HEK293T (cell line): ENCODE data around the gene EFR3B.
A peak's percentile ranks its signal among the peaks of the same experiment; 100 is the strongest.
"Not testable (repeated sequence)": the region's sequence is repeated elsewhere in the genome, so short reads cannot be mapped to it uniquely, and the experiment has no call there.

Experiments used
- CTCF ChIA-PET: fragments of 350-600 bp; formaldehyde crosslinking; extraction: SDS; loops from one replicate; lab custom pipeline; 2021; ENCODE audit warnings: antibody characterized with exemption, inconsistent platforms; lab: Yijun Ruan, JAX
- POLR2A ChIA-PET: fragments of 350-600 bp; formaldehyde crosslinking; extraction: SDS; loops from one replicate; lab custom pipeline; 2020; ENCODE audit warnings: antibody characterized with exemption, inconsistent platforms; lab: Yijun Ruan, JAX
- DNase-seq: peaks from one replicate; pipeline ENCODE4 v3.0.0; 2012; ENCODE audit warnings: mixed read lengths; ENCODE audit errors: extremely low spot score
- ARNT ChIP-seq: fragments of 450-650 bp; IDR thresholded peaks from 2 replicates; pipeline ENCODE4 v1.6.1; 2017; ENCODE audit warnings: mild to moderate bottlenecking
- BHLHE40 ChIP-seq: fragments of 450-650 bp; IDR thresholded peaks from 2 replicates; pipeline ENCODE4 v1.6.1; 2016; ENCODE audit warnings: mild to moderate bottlenecking, moderate library complexity, borderline replicate concordance
- CTBP1 ChIP-seq: fragments of 450-650 bp; IDR thresholded peaks from 2 replicates; pipeline ENCODE4 v1.6.1; 2016; ENCODE audit warnings: borderline replicate concordance
- ELF4 ChIP-seq: fragments of 450-650 bp; IDR thresholded peaks from 2 replicates; pipeline ENCODE4 v1.6.1; 2017; ENCODE audit warnings: antibody characterized with exemption
- FOXA1 ChIP-seq: fragments of 450-650 bp; IDR thresholded peaks from 2 replicates; pipeline ENCODE4 v1.6.1; 2016; ENCODE audit warnings: mild to moderate bottlenecking
- FOXK2 ChIP-seq: fragments of 450-650 bp; IDR thresholded peaks from 2 replicates; pipeline ENCODE4 v1.6.1; 2016; ENCODE audit warnings: mild to moderate bottlenecking
- FOXM1 ChIP-seq: fragments of 450-650 bp; IDR thresholded peaks from 2 replicates; pipeline ENCODE4 v1.6.1; 2017; ENCODE audit warnings: mild to moderate bottlenecking, borderline replicate concordance
- HDGF ChIP-seq: fragments of 450-650 bp; IDR thresholded peaks from 2 replicates; pipeline ENCODE4 v1.6.1; 2017; ENCODE audit warnings: antibody characterized with exemption, borderline replicate concordance
- L3MBTL2 ChIP-seq: fragments of 450-650 bp; conservative IDR thresholded peaks from 2 replicates; pipeline ENCODE4 v1.6.1; 2016; ENCODE audit warnings: mild to moderate bottlenecking
- LEF1 ChIP-seq: fragments of 450-650 bp; IDR thresholded peaks from 2 replicates; pipeline ENCODE4 v1.6.1; 2017; ENCODE audit warnings: mild to moderate bottlenecking, borderline replicate concordance
- NFRKB ChIP-seq: fragments of 450-650 bp; IDR thresholded peaks from 2 replicates; pipeline ENCODE4 v1.6.1; 2016; ENCODE audit warnings: mild to moderate bottlenecking, moderate library complexity
- PKNOX1 ChIP-seq: fragments of 450-650 bp; IDR thresholded peaks from 2 replicates; pipeline ENCODE4 v1.6.1; 2016
- SP1 ChIP-seq: fragments of 450-650 bp; IDR thresholded peaks from 2 replicates; pipeline ENCODE4 v1.6.1; 2017
- SUZ12 ChIP-seq: fragments of 450-650 bp; IDR thresholded peaks from 2 replicates; pipeline ENCODE4 v1.6.1; 2016; ENCODE audit warnings: mild to moderate bottlenecking
- TARDBP ChIP-seq: fragments of 450-650 bp; IDR thresholded peaks from 2 replicates; pipeline ENCODE4 v1.6.1; 2016
- ZNF384 ChIP-seq: fragments of 450-650 bp; IDR thresholded peaks from 2 replicates; pipeline ENCODE4 v1.6.1; 2016

Gene EFR3B, protein sequence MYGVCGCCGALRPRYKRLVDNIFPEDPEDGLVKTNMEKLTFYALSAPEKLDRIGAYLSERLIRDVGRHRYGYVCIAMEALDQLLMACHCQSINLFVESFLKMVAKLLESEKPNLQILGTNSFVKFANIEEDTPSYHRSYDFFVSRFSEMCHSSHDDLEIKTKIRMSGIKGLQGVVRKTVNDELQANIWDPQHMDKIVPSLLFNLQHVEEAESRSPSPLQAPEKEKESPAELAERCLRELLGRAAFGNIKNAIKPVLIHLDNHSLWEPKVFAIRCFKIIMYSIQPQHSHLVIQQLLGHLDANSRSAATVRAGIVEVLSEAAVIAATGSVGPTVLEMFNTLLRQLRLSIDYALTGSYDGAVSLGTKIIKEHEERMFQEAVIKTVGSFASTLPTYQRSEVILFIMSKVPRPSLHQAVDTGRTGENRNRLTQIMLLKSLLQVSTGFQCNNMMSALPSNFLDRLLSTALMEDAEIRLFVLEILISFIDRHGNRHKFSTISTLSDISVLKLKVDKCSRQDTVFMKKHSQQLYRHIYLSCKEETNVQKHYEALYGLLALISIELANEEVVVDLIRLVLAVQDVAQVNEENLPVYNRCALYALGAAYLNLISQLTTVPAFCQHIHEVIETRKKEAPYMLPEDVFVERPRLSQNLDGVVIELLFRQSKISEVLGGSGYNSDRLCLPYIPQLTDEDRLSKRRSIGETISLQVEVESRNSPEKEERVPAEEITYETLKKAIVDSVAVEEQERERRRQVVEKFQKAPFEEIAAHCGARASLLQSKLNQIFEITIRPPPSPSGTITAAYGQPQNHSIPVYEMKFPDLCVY

GRCh38 chr2:25041928-25042320 is at the start of gene EFR3B:
EFR3B (plus strand) TSS chr2:25042076; CDS start chr2:25042313, 237 bp downstream.
- ChIA-PET CTCF (interaction anchor here (0.7 to 1.4 kb wide), 3 partner anchors 9 to 87 kb away, joined by 4 to 5 read pairs (median 4); no protein-coding TSS in a partner anchor), POLR2A (no interaction called here)
- TF ChIP-seq ARNT (no peak), ELF4 (no peak), NFRKB (no peak), LEF1 (no peak), FOXK2 (no peak), PKNOX1 (no peak), CTBP1 (no peak), BHLHE40 (no peak), TARDBP (no peak)
- DNase-seq: peak; percentile 98

DNA sequence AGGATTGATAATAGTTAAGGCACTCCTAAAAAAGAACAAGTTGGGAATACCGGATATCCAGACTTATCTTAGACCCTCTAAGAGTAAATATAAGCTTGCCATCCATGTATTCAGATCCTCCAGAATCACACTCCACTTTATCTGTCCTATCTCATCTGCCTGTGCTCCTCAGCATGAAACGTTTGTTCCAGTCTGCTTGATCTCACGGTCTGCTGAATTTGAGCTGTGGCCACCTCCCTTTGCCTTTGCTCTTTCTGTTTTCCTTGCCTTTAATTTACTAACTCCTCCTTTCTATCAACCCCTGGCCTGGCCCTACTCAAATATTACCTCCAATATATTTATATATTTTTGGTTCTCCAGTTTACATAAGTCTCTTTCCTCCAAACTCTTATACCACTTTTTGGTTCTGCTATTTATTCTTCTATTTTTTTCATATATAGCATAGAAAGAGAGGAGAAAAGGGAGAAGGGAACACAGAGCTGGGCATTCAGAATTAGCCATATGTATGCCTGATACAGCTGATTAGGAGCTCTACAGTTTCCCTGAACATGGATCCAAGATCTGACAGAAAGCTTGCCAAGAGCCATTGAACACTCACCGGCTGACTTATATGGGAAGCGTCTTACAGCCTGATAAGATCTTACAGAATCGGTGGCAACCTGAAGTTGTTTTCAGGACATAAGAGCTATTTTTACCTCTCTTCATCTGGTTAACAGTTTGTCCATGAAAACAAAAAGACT is 48.3 kb upstream of the EFR3B start:
- DNase-seq: no peak
- TF ChIP-seq SUZ12 (no peak), FOXM1 (no peak), CTBP1 (no peak), SP1 (no peak), FOXA1 (no peak), HDGF (no peak), TARDBP (no peak)
- CTCF ChIA-PET: no interaction called here
- POLR2A ChIA-PET: no interaction called here

- no peak for DNase-seq
- ChIA-PET POLR2A (interaction anchor here (1.0 kb wide), 1 partner anchor 21 kb away, joined by 3 read pairs; no protein-coding TSS in a partner anchor), CTCF (no interaction called here)
- TF ChIP-seq FOXA1 (no peak), CTBP1 (no peak), ARNT (no peak)
These were observed 47.6 kb upstream of the EFR3B start for GRCh38 chr2:24994146-24994724.

DNA sequence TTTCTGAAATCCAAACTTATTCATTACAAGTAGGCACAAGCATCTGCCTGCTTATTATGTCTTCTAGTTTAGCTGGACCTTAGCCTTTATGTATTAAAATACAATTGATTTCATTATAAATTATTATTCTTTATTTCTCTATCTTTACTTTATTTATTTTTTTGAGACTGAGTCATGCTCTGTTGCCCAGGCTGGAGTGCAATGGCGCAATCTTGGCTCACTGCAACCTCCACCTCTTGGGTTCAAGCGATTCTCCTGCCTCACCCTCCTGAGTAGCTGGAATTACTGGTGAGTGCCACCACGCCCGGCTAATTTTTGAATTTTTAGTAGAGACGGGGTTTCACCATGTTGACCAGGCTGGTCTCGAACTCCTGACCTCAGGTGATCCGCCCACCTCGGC is 42.8 kb upstream of the EFR3B start:
- CTCF ChIA-PET: not testable (repeated sequence)

GRCh38 chr2:25000036-25000435 is 41.8 kb upstream of the EFR3B start:
- no peak for TF ChIP-seq SUZ12
- POLR2A ChIA-PET: no interaction called here
- CTCF ChIA-PET: no interaction called here
- DNase-seq: no peak

More for the DNA sequence above, 42.8 kb upstream of the EFR3B start:
- DNase-seq, POLR2A ChIA-PET: not testable (repeated sequence)

DNA sequence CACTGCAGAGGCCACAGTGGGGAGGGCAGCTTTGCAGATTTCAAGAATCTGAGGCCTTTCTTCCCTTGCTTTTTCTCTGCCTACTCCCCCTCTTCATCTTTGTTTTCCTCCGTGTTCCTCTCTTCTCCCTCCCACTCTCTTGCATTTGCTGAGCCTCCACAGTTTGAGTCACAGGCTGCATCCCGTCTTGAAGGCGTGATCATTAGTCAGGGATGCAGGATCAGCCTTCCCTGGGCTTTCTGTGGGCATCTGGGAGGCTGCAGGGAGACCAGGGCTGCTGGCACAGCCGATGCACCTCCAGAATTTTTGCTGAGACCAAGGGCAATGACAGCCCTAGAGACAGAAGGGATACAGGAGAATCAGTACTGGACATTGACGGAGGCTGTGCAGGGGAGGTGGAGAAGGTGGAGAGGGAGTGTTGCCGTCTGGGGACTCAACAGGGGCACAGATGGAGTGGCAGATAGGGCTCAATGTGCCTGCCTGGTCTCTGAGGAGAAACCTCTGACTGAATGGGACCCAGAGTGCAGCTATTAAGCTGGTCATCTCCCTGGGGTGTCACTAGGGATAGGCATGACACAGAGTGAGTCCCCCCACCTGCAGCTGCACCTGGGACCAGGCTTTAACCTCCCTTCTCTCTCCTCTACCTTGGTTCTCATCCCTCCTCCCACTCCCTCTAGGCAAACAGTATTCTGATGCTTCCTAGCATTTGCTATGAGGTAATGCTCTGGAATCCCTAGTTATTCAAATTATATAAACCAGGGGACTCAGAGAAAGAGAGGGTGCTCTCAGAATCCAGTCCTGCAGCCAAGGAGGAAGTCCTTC is 41.2 kb upstream of the EFR3B start:
- POLR2A ChIA-PET: no interaction called here
- TF ChIP-seq PKNOX1: no peak
- TF ChIP-seq ARNT: no peak
- TF ChIP-seq NFRKB: no peak
- TF ChIP-seq L3MBTL2: no peak
- TF ChIP-seq ZNF384: no peak
- no peak for TF ChIP-seq FOXM1
- no peak for TF ChIP-seq SP1
- TF ChIP-seq FOXK2: no peak
- CTCF ChIA-PET: interaction anchor here (1.0 kb wide), 1 partner anchor 128 kb away, joined by 3 read pairs; no protein-coding TSS in a partner anchor
- DNase-seq: no peak
